Umbilical cord (tissue), 2 donors: ENCODE measurements around the gene GXYLT1. TPM values are rescaled to one million over a fixed set of nuclear protein-coding genes. Genes with fewer than 3 reads are reported as not detected.
"Not testable (repeated sequence)": the region's sequence is repeated elsewhere in the genome, so short reads cannot be mapped to it uniquely, and the experiment has no call there.

Experiments
- DNase-seq: peaks from one replicate; pipeline ENCODE4 v3.0.0-alpha.2; 2015; ENCODE audit warnings: low spot score
- total RNA-seq: library from RNA; depleted of rRNA; stranded (reverse); fragments of >200 nt; gene quantifications from one replicate; pipeline ENCODE4 v1.2.3, GENCODE V29; 2014; ENCODE audit warnings: low replicate concordance; ENCODE audit not compliant: insufficient read depth

The GXYLT1 gene, protein sequence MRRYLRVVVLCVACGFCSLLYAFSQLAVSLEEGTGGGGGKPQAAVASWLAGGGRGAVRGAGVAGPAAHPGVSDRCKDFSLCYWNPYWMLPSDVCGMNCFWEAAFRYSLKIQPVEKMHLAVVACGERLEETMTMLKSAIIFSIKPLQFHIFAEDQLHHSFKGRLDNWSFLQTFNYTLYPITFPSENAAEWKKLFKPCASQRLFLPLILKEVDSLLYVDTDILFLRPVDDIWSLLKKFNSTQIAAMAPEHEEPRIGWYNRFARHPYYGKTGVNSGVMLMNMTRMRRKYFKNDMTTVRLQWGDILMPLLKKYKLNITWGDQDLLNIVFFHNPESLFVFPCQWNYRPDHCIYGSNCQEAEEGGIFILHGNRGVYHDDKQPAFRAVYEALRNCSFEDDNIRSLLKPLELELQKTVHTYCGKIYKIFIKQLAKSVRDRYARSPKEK
- 22.1 TPM for total RNA-seq

DNA sequence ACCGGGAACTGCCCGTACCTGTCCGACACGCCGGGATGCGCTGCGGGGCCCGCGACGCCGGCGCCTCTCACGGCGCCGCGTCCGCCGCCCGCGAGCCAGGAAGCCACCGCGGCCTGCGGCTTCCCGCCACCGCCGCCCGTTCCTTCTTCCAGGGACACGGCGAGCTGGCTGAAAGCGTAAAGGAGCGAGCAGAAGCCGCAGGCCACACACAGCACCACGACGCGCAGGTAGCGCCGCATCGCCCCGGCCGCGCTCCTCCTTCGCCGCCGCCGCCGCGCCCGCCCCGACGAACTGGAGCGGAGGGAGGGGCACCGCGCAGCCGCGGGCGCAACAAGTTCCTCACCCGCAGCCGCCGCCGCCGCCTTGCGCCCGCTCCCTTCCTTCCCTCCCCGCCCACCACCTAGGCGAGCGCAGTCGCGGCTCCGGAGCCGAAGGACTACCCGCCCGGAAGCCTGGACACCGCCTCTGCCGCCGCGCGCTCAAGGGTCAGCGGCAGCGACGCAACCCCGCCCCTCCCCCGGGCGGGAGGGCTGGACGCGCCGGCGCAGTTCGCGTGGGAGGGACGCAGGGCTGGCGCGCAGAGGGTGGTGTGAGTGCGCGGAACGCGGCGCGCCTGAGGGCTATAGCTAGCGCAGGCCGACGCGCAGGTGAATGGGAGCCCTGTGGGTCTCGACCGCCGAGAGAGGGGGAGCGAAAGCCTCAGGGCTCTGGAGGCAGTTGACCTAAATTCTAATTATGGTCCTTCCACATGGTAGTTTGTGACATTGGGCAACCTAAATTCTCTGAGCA lies at the start of gene GXYLT1:
Gene GXYLT1 (minus strand): TSS at position 467 of the 789 bp plus-strand sequence. CDS start 228 bp downstream, at position 239.
- DNase-seq, result peak; percentile 96

DNA sequence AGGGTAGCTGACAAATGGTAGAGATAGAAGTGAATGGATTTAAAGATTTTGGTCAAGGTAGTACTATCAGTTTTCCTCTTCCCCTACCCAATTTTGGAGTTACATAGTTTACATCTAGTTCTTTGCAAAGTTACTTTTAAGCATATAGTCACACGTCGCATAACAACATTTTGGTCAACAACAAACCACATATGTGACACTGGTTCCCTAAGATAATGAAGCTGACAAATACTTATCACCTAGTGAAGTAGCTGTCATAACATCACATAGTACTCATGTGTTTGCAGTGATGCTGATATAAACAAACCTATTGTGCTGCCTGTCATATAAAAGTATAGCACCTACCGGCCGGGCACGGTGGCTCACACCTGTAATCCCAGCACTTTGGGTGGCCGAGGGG lies 48.0 kb upstream of the GXYLT1 start:
- no peak for DNase-seq

DNA sequence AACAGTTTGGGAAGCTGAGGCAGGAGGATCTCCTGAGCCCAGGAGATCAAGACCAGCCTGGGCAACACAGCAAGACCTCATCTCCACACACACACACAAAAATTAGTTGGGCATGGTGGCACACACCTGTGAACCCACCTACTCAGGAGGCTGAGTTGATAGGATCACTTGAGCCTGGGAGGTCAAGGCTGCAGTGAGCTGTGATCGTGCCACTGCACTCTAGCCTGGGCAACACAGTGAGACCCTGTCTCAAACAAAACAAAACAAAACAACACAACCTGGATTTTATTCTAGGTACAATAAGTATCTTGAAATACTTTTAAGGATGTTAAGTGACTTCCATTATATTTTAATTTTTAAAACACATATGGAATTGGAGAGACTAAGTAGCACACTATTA lies 47.6 kb upstream of the GXYLT1 start:
- no peak for DNase-seq

DNA sequence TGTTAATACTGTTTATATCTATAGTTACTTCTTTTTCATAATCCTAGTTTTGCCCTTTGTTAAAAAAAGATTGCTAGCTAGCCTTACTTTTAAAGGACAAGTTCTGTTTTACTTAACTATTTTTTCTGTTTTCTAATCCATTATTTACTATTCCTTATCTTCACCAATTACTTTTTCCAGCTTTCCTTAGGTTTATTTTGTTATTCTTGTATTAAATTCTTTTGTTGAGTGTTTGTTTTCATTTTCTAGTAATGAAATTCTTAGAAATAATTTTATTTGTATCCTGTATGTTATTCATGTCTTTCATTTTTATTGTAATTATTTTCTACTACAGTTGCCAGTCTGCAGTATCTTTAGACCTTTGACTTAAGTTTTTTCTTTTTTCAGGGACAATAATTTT lies 45.7 kb upstream of the GXYLT1 start:
- no peak for DNase-seq

DNA sequence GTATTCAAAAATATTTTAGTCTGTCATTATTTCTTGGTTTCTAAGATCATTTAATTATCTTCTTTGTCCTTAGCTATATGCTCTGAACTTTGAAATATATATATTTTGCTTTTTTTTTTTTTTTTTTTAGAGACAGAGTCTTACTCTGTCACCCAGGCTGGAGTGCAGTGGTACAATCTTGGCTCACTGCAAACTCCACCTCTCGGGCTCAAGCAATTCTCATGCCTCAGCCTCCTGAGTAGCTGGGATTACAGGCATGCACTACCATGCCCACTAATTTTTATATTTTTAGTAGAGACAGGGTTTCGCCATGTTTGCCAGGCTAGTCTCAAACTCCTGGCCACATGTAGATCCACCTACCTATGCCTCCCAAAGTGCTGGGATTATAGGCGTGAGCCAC lies 43.6 kb upstream of the GXYLT1 start:
- DNase-seq, result not testable (repeated sequence)

DNA sequence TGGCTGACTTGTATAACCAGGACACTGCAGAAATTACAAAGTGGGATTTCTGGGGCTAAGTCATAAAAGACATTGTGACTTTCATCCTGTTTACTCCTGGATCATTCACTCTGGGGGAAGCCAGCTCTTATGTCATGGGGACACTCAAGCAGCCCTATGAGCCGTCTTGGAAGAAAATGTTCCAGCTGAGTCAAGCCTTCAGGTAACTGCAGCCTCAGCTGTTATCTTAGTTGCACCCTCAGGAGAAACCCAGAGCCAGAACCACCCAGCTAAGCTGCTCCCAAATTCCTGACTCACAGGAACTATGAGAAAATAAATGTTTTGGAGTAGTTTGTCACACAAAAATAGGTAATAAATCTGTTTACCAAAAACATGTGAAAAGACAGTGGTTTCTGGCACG lies 43.1 kb upstream of the GXYLT1 start:
- no peak for DNase-seq

DNA sequence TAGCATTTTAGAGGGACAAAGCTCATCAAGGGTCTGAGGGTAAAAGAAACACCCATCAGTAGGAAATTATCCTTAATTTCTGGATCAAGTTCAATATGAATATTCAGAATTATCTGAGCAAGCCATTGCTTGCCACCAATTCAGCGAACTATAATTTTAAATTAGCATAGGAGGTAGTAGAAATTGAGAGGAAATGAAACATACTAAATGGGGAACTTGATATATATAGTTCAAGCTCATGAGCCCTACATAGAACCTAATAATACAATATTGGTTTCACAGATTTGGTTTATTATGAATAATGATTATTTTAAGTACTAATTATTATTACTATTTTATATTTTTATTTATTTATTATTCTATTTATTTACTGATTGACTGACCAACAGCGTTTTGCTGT lies 42.1 kb upstream of the GXYLT1 start:
- DNase-seq, result no peak

DNA sequence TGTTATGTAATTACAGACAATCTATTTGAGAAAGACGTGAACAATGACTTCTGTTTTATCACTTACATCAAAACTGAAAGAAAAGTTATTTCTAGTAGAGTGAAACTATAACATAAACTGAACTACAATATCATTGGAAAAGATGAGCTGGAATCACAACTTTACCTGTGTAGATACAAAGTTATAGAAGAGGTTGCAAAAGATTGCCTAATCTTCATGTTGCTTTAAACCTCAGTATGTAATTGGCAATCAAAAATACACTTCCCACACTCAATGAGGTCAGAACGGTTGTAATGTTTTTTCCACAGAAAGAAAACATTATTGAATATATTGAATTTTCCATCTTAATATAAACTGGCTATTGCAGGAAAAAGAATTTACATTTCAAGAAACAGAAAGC lies 37.7 kb upstream of the GXYLT1 start:
- no peak for DNase-seq

DNA sequence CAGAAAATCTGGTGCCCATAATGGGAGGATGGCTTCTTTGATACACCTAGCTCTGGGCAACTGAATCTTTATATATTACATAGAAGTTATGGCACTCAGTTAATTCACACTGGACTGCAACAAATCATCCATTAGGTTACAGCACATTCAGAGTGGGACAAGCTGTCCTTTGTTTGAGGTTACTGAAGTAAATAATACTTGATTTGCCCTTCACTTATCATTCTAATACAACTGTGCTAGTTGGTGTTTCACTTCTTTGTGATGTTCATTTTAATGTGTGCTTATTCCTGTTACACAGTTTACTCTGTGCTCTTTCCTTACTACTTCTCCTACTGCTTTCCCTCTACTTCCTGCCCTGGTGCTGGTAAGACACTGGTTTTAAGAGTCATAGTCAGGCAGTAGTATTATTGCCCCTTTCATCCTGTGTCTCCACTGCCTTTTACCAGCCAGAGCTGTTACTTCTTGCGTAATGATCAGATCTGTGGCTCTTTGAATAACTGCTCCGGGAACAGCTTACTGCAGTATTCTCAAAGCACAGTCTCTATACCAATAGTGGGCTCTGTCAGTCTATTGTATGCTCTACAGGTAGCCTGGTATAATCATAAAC lies 36.4 kb upstream of the GXYLT1 start:
- no peak for DNase-seq

DNA sequence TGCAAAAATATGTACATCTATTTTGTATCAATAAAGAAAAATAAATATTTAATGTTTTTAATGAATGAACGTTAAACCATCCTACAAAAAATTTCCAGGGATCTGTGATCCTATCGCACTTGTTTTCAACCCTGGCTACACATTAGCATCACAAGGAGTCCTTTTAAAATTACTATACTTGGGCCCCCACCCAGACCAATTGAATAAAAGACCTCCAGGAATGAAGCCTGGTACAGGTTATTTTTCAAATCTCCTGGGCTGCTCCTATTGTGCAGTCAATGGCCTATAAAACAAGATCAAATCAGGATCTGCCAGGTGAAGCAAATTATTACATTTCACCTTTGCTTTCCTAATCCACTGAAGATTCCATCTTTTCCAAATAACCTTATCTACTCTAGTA lies 33.4 kb upstream of the GXYLT1 start:
- DNase-seq, result no peak

DNA sequence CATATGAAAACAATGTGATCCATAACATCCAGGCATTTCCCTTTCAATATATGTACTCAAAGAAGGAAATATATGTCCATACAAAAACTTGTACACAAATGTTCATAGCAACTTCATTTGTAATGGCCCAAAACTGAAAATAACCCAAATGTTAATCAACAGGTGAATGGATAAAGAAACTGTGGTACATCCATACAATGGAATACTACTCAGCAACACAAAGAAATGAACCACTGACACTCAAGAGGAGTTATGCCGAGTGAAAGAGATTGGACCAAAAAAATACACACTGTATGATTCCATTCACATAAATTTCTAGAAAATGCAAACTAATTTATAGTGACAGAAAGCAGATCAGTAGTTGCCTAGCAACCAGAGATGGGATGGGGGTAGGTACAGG lies 30.3 kb upstream of the GXYLT1 start:
- no peak for DNase-seq

DNA sequence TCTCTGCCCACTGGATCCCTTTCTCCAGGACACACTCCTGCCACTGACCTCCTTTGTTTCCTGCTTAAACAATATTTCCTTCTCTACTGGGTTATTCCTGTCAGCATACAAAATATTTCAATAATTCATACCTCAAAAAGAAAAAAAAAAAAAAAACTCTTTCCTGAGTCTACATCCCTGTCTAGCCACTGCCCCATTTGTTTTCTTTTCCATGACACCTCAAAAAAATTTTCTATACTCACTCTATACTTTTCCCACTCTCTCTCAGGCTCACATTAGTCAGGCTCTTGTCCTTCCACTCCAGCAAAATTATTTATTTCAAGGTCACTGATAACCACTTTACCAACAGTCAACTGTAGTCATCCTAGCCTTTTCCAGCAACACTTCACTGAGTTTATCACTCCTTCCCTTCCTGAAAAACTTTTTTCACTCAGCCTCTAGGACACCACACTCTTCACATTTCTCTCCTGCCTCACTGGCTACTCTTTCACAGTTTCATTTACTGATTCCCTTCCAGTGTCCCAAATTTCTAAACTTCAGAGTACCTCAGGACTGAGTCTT lies 29.4 kb upstream of the GXYLT1 start:
- no peak for DNase-seq

DNA sequence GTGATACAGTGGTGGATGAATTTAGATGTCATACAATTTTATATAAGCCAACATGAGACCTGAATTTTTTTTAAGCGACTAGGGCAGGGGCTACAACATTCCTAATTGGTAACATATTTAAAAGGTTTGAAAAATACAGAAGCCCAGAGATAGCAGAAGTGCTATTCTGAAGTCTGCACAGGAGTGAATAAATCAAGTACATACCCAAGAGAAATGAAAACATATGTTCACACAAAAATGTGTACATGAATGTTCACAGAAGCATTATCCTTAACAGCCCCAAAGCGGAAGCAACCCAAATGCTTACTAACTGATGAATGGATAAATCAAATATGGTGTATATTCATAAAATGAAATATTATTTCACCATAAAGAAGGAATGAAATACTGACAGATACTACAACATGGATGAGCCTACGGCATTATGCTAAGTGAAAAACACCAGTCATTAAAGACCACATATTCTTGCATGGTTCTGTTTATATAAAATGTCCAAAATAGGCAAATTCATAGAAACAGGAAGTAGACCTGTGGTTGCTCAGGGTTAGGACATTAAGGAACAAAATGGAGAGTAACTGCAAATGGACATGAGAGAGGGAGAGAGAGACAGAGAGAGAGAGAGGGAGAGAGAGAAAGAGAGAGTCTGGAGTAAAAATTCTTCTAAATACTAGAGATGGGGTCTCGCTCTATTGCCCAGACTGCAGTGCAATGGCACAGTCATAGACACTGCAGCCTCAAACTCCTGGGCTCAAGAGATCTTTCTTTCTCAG lies 28.0 kb upstream of the GXYLT1 start:
- DNase-seq, result no peak

DNA sequence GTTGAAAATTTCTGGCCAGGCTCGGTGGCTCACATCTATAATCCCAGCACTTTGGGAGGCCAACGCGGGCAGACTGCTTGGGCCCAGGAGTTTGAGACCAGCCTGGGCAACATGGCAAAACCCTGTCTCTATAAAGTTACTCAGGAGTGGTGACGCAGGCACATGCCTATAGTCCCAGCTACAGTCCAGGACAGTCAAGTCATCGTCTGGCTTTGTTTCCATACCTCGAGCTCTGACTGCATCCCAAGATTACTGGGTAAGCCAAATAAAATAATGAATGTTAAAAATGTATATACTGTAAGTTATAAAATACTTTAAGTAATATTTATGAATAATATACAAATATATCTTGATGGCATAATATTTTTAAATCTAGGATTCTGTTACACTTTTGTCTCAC lies 23.0 kb upstream of the GXYLT1 start:
- no peak for DNase-seq

DNA sequence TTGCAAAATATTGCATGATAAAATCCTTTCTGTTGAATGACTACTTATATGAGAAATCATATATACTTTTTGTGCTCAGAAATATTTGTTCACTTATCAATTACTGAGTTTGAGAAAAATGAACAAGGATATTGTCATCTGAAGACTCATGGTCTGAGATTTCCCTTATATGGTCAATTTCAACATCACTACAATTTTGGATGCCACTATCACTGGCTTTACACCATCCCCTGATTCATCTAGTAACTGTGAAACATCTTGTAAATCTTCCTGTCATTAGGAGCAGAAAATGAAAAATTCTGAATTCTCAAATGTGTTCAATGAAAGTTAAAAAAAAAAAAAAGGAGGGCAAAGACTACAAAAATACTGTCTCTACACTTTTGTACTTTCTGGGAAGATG lies 21.8 kb upstream of the GXYLT1 start:
- no peak for DNase-seq

DNA sequence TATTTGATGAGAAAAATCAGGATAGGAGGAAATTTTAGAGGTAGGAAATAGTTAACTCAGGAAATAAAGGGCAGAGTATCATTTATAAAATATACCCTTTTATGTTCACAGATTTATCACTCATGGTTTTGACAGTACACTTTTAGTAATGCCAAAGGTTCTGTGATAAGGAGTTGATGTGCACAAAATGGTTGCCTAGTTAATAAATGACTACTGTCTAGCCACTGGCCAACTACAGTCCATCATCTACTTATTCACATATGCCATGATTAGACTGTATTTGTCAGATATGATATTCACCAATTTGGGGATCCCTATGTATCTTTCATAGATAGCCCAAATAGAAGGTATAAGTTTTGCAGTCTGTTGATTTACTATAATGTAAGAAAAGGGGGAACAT lies 19.2 kb upstream of the GXYLT1 start:
- no peak for DNase-seq

DNA sequence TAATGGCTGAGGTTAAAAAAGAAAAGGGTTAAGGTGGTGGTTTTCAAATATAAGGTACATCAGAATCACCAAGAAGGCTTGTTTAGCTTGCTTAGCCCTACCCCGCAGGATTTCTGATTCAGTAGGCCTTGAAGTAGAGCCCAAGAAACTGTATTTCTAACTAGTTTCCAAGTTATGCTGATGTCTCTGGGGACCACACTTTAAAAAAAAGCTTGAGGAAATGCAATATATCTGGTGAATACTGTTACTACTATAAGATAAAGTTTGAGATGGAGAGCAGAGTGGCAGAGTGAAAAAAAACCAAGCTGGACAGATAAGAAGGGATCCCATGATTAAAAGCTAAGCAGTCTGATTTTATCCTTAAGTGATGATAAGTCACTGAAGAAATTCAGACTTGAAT lies 18.3 kb upstream of the GXYLT1 start:
- DNase-seq, result peak; percentile 89

DNA sequence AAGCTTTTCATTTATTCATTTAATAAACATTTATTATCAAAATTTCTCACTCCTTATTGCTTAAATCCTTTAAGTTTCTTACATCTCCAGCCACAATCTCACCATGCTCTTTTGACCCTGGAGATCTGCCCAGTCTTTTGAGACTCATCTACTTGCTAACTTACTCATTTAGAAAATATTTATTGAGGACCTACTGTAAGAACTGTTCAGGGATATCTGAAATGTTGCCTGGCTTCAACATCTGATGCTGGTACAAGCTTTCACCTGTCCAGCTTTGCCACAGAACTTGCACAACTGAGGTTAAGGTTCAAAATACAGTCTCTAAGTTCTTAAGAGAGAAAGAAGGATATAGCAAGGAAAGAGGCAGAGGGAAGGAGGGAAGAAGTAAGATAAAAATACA lies 17.5 kb upstream of the GXYLT1 start:
- peak; percentile 54 for DNase-seq

DNA sequence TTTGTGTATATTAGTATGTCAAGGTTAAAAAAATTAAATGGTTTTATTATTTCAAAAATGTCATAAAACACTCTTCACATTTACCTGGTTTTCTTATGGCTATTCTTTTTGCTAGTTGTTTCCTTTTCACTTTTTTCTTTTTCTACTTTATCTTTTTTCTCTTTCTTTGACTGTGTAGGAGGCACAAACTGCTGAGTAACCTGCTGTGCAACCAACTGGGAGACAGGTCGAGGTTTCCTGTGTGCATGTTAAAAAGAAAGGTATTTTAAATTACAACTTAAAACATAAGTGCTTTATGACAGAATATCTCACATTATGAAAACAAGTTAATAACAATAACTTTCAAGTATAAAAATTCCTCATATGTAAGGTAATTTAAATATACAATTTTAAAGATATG lies 16.9 kb upstream of the GXYLT1 start:
- no peak for DNase-seq

DNA sequence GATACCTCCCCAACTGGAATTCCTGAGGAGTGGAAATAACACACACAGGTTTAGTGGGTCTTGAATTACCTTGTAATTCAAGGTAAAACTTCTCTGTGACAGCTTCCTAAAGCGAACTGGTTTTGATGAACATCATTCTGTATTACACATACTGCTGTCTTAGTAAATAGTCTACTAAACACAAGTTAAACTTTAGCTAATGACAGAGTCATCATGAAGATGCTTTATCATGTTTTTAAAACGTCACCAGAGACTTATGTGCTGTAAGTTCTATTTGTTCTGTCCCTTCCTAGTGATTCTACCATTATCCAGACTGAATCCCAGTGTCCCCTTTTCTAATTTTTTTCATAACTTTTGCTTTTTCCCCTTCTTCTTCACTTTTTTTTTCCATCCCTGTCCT lies 11.6 kb upstream of the GXYLT1 start:
- DNase-seq, result no peak

DNA sequence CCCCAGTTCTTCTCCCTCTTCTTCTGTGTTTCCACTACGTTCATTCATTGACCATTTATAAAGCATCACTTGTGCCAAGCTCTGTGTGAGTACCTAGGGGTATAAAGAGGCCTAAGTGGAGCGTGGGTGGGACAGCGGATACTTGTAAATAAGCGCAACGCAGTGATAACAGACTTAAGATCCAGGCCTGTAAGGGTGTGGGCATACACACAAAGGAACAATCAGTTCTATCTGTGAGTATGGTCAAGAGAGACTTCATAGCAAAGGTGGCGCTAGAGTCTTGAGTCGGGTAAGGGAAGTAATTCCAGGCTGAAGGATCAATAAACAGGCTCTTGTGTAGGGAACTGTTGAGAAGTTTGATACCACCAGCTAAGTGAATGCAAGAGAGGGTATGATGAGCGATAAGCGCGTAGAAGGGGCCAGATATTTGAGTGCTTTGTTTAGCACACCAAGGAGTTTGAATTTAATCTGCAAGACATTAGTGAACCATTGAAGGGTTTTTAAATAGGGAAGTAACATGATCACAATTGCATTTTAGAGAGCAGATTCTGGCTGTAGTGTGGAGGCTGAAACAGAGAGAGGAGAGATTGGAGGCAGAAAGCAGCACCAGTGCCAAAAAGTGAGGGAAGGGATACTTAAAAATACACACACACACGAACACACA lies 1.0 kb upstream of the GXYLT1 start:
- DNase-seq, result no peak
